ENCODE measurements around the gene CD6. TPM values are rescaled to one million over a fixed set of nuclear protein-coding genes. Genes with fewer than 3 reads are reported as not detected.

Gene CD6
- total and polyA plus RNA-seq, 2 donors (not counting 3 experiments of a cell fraction or from before 2014, with no cell fraction given), result not detected

DNA sequence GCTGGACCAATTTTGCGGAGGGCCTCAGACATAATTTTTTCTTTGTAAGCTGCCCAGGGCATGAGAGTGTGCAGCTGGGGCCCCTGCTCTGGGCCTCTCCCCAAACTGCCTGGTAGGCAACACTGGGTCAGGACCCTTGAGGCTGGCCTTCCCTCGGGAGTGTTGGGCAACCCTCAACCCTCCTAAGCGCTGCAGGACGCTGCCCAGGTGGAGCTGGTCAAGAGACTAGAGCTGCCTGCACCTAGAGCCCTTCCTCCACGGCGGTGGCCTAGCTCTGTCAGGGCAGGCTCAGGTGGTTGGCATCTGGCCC, 47.7 kb upstream of the CD6 start:
- intact Hi-C loops (cut with micrococcal nuclease) (loop anchor here (1.0 kb wide), 1 partner anchor 8 kb away; no protein-coding TSS in a partner anchor), dilution Hi-C loops (cut with MboI; ENCODE audit: extremely low pct_ligation_motif_present, low sequenced_read_pairs) (no loop called here)
- no peaks in the 10 kb centered on the region for H3K9me1 ChIP-seq (replicated peaks; ENCODE audit: control insufficient read depth, extremely low read depth, insufficient read depth, low read length)
- no peak for FAIRE-seq
- peaks cover 23% of the 10 kb centered on the region for H3K4me1 ChIP-seq (ENCODE audit: control insufficient read depth, extremely low read depth, insufficient read depth, low read length)
- peaks cover 3 to 27% of the 10 kb centered on the region in 2 experiments for H3K36me3 ChIP-seq (ENCODE audit: control insufficient read depth in 2 of 2, extremely low read depth in 1 of 2, insufficient read depth in 2 of 2, low read length in 2 of 2)
- H3K9me3 ChIP-seq (replicated peaks; ENCODE audit: control insufficient read depth, insufficient read depth, low read length), result no peaks in the 10 kb centered on the region
- H3K4me3 ChIP-seq (replicated peaks in 1 of 3; ENCODE audit: insufficient read depth in 1 of 3, low read depth in 1 of 3, low read length in 3 of 3), result no peak overlapping the region
- DNase-seq (ENCODE audit: low read depth, low spot score), result no peak
- no peak overlapping the region for H3K27ac ChIP-seq (ENCODE audit: insufficient read depth, low read depth, low read length)
- POLR2A ChIA-PET, result interaction anchor here (0.9 kb wide), 1 partner anchor 10 kb away, joined by 5 read pairs; the partner anchor contains the start of gene TMEM109
- H3K27me3 ChIP-seq (ENCODE audit: control insufficient read depth in 2 of 2, insufficient read depth in 2 of 2, low read length in 2 of 2), result no peaks in the 10 kb centered on the region
- H2AFZ ChIP-seq (ENCODE audit: low read depth, low read length), result no peak overlapping the region
- BruUV-seq (replicated peaks), result no TSS peak
- CTCF ChIA-PET, result interaction anchor here (0.9 to 1.1 kb wide), 5 partner anchors 8 to 93 kb away, joined by 4 to 7 read pairs (median 4); partner anchors contain the start of gene TMEM109
- no peak overlapping the region for H3K4me2 ChIP-seq (ENCODE audit: insufficient read depth, low read length)
- TF ChIP-seq EZH2 (IDR thresholded peaks at IDR 0.05; ENCODE audit: borderline replicate concordance, low read depth, low read length, severe bottlenecking), result no peak
- TF ChIP-seq GATA2 (IDR thresholded peaks at IDR 0.05; ENCODE audit: insufficient read depth, insufficient read length, low read depth, low read length), result no peak
- TF ChIP-seq FOS (IDR thresholded peaks at IDR 0.05; ENCODE audit: borderline replicate concordance, insufficient read depth, low read length), result no peak
- TF ChIP-seq JUN (IDR thresholded peaks at IDR 0.05; ENCODE audit: borderline replicate concordance, insufficient read depth, insufficient read length, low read depth), result no peak
- no peak for TF ChIP-seq MYC (IDR thresholded peaks at IDR 0.05; ENCODE audit: low read depth, low read length)
- no peak for TF ChIP-seq CTCF (IDR thresholded peaks at IDR 0.05; ENCODE audit: extremely low read depth in 1 of 2, insufficient read depth in 1 of 2, low read depth in 1 of 2, low read length in 2 of 2)
- no peak for TF ChIP-seq MAX (IDR thresholded peaks at IDR 0.05; ENCODE audit: insufficient read depth, insufficient read length)
- no peak for TF ChIP-seq POLR2AphosphoS5 (IDR thresholded peaks at IDR 0.05; ENCODE audit: insufficient read depth, low read depth, low read length)
- no peak for TF ChIP-seq POLR2A (IDR thresholded peaks at IDR 0.05; ENCODE audit: low read depth, low read length)
- H4K20me1 ChIP-seq (replicated peaks; ENCODE audit: control insufficient read depth, extremely low read depth, insufficient read depth, low read length), result no peaks in the 10 kb centered on the region
- peaks cover 9% of the 10 kb centered on the region for H3K79me2 ChIP-seq (ENCODE audit: control insufficient read depth, insufficient read depth, low read length)
- H3K9ac ChIP-seq (replicated peaks; ENCODE audit: extremely low read depth, insufficient read depth, low read length), result no peak overlapping the region
